RKO (cell line): ENCODE results near the gene HDHD3.

ENCODE experiments used
- DNase-seq: peaks from one replicate; pipeline ENCODE4 v3.0.0-alpha.2; 2016; ENCODE audit warnings: low spot score

HDHD3 gene

GRCh38 chr9:113363336-113363735 lies 13.4 kb downstream of the HDHD3 start:
- DNase-seq = no peak

GRCh38 chr9:113361304-113362018 lies 15.3 kb downstream of the HDHD3 start:
- DNase-seq = no peak

- DNase-seq = no peak
Measured at GRCh38 chr9:113360242-113360842, 16.4 kb downstream of the HDHD3 start.

GRCh38 chr9:113359385-113359784 lies 17.4 kb downstream of the HDHD3 start:
- DNase-seq = no peak

- DNase-seq = no peak
Measured at GRCh38 chr9:113356686-113357292, 20.0 kb downstream of the HDHD3 start.

GRCh38 chr9:113355040-113355596 lies 21.7 kb downstream of the HDHD3 start:
- DNase-seq = peak; percentile 56

GRCh38 chr9:113352411-113352810 lies 24.4 kb downstream of the HDHD3 start:
- DNase-seq = no peak

- no peak for DNase-seq
Measured at GRCh38 chr9:113352006-113352405, 24.8 kb downstream of the HDHD3 start.

GRCh38 chr9:113350937-113351336 lies 25.8 kb downstream of the HDHD3 start:
- DNase-seq = no peak

- no peak for DNase-seq
Measured at GRCh38 chr9:113350107-113350661, 26.6 kb downstream of the HDHD3 start.

- no peak for DNase-seq
Measured at GRCh38 chr9:113349445-113350094, 27.2 kb downstream of the HDHD3 start, which contains the start of gene BSPRY. Gene BSPRY (plus strand): TSS chr9:113349541. CDS start chr9:113349580, 39 bp downstream.

- DNase-seq = no peak
Measured at GRCh38 chr9:113349066-113349444, 27.7 kb downstream of the HDHD3 start.

GRCh38 chr9:113348437-113348836 lies 28.3 kb downstream of the HDHD3 start:
- no peak for DNase-seq

GRCh38 chr9:113345671-113346070 lies 31.1 kb downstream of the HDHD3 start:
- DNase-seq = no peak

GRCh38 chr9:113345190-113345589 lies 31.6 kb downstream of the HDHD3 start:
- DNase-seq = peak; percentile 24

GRCh38 chr9:113343732-113344231 lies 33.0 kb downstream of the HDHD3 start:
- peak; percentile 28 for DNase-seq

- peak; percentile 52 for DNase-seq
Measured at GRCh38 chr9:113341712-113342410, 34.9 kb downstream of the HDHD3 start.

- DNase-seq = peak; percentile 92
Measured at GRCh38 chr9:113340011-113340699, 36.6 kb downstream of the HDHD3 start, which contains the start of gene WDR31. Gene WDR31 (minus strand): TSS chr9:113340275. CDS start chr9:113332022, 8,253 bp downstream.

- no peak for DNase-seq
Measured at GRCh38 chr9:113337714-113338113, 39.1 kb downstream of the HDHD3 start.

GRCh38 chr9:113331780-113332179 lies 45.0 kb downstream of the HDHD3 start:
- no peak for DNase-seq
